Measurements from ENCODE around the gene GMDS. TPM values are rescaled to one million over a fixed set of nuclear protein-coding genes. Genes with fewer than 3 reads are reported as not detected.

Gene GMDS
- total RNA-seq, 2 experiments from 2014 or later = 29.2 to 34.3 TPM

GRCh38 chr6:1615151-1615852 lies 630.1 kb downstream of the GMDS start:
- peaks cover 15% of the 10 kb centered on the region for H3K4me1 Mint-ChIP-seq
- H3K4me3 Mint-ChIP-seq = no peak overlapping the region
- H3K27me3 Mint-ChIP-seq = peaks cover 70% of the 10 kb centered on the region
- ATAC-seq (ENCODE audit: low read depth) = no peak
- POLR2A ChIA-PET = no interaction called here
- H3K9me3 Mint-ChIP-seq = no peaks in the 10 kb centered on the region
- no peak overlapping the region for H3K27ac Mint-ChIP-seq
- no peak for DNase-seq
- no peaks in the 10 kb centered on the region for H3K36me3 Mint-ChIP-seq

DNA sequence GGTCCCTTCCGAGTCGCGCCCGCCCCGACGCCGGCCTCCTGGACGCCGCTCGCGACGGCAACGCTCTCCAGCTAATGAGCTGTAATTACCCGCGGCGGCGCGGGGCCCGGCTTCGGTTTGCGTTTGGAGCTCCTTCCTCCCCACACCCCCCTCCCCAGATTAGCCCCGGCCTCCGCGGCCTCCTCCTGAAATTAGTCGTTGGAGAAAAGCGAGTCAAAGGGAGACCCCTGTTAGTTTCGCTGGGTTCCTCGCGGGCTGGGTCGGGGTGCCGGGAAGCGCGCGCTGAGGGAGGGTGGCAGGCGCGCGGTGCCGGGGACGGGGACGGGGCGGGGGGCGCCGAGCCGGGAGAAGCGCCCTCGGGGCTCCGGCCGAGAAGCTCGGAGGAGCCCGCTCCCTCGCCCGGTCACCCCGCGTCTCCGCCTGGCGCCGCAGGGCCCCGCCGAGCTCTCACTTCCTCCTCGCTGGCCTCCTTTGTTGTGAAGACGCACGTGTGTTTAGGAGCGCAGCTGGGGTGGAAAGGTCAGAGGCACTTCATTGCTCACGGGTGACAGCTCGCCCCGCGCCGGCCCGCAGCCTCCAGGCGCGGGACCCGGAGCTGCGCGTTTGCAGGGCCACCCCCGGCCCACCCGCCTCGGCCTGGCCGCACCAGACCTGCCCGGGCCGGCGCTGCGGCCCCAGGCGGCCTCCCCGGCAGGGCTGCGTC lies 630.8 kb downstream of the GMDS start:
- Mint-ChIP-seq H3K27me3 (peaks cover 68% of the 10 kb centered on the region), H3K36me3 (no peaks in the 10 kb centered on the region), H3K27ac (no peak overlapping the region), H3K4me1 (peaks cover 15% of the 10 kb centered on the region), H3K4me3 (no peak overlapping the region), H3K9me3 (no peaks in the 10 kb centered on the region)
- DNase-seq = no peak
- ATAC-seq (ENCODE audit: low read depth) = no peak
- POLR2A ChIA-PET = no interaction called here

- Mint-ChIP-seq H3K9me3 (no peaks in the 10 kb centered on the region), H3K4me3 (no peak overlapping the region), H3K27me3 (peaks cover 65% of the 10 kb centered on the region), H3K27ac (no peak overlapping the region), H3K4me1 (peaks cover 15% of the 10 kb centered on the region), H3K36me3 (no peaks in the 10 kb centered on the region)
- POLR2A ChIA-PET = no interaction called here
- DNase-seq (no peak), ATAC-seq (ENCODE audit: low read depth) (no peak)
Observed at GRCh38 chr6:1613688-1614447, 631.5 kb downstream of the GMDS start.

GRCh38 chr6:1613346-1613687 lies 632.1 kb downstream of the GMDS start:
- H3K36me3 Mint-ChIP-seq = no peaks in the 10 kb centered on the region
- H3K27ac Mint-ChIP-seq = no peak overlapping the region
- H3K27me3 Mint-ChIP-seq = peaks cover 65% of the 10 kb centered on the region
- H3K4me1 Mint-ChIP-seq = peaks cover 17% of the 10 kb centered on the region
- no peak overlapping the region for H3K4me3 Mint-ChIP-seq
- H3K9me3 Mint-ChIP-seq = no peaks in the 10 kb centered on the region
- ATAC-seq (ENCODE audit: low read depth) (no peak), DNase-seq (no peak)
- POLR2A ChIA-PET = no interaction called here

GRCh38 chr6:1612974-1613306 lies 632.5 kb downstream of the GMDS start:
- ATAC-seq (ENCODE audit: low read depth) = no peak
- H3K27me3 Mint-ChIP-seq = peaks cover 65% of the 10 kb centered on the region
- peaks cover 20% of the 10 kb centered on the region for H3K4me1 Mint-ChIP-seq
- no peaks in the 10 kb centered on the region for H3K9me3 Mint-ChIP-seq
- H3K4me3 Mint-ChIP-seq = no peak overlapping the region
- POLR2A ChIA-PET = no interaction called here
- no peaks in the 10 kb centered on the region for H3K36me3 Mint-ChIP-seq
- H3K27ac Mint-ChIP-seq = no peak overlapping the region
- no peak for DNase-seq

DNA sequence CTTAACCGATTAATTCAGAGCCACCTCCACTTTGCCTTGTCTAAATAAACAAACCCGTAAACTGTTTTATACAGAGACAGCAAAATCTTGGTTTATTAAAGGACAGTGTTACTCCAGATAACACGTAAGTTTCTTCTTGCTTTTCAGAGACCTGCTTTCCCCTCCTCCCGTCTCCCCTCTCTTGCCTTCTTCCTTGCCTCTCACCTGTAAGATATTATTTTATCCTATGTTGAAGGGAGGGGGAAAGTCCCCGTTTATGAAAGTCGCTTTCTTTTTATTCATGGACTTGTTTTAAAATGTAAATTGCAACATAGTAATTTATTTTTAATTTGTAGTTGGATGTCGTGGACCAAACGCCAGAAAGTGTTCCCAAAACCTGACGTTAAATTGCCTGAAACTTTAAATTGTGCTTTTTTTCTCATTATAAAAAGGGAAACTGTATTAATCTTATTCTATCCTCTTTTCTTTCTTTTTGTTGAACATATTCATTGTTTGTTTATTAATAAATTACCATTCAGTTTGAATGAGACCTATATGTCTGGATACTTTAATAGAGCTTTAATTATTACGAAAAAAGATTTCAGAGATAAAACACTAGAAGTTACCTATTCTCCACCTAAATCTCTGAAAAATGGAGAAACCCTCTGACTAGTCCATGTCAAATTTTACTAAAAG lies 633.0 kb downstream of the GMDS start:
- Mint-ChIP-seq H3K27ac (peak overlapping the region; percentile 47), H3K36me3 (no peaks in the 10 kb centered on the region), H3K9me3 (no peaks in the 10 kb centered on the region), H3K27me3 (peaks cover 65% of the 10 kb centered on the region), H3K4me1 (peaks cover 23% of the 10 kb centered on the region), H3K4me3 (peak overlapping the region; percentile 79)
- POLR2A ChIA-PET = no interaction called here
- ATAC-seq (ENCODE audit: low read depth) = no peak
- no peak for DNase-seq

GRCh38 chr6:1611572-1612298 lies 633.7 kb downstream of the GMDS start:
- ATAC-seq (ENCODE audit: low read depth) (no peak), DNase-seq (peak; percentile 49)
- H3K9me3 Mint-ChIP-seq = no peaks in the 10 kb centered on the region
- peaks cover 65% of the 10 kb centered on the region for H3K27me3 Mint-ChIP-seq
- no peaks in the 10 kb centered on the region for H3K36me3 Mint-ChIP-seq
- peak overlapping the region; percentile 47 for H3K27ac Mint-ChIP-seq
- peaks cover 30% of the 10 kb centered on the region for H3K4me1 Mint-ChIP-seq
- peak overlapping the region; percentile 79 for H3K4me3 Mint-ChIP-seq
- POLR2A ChIA-PET = no interaction called here

DNA sequence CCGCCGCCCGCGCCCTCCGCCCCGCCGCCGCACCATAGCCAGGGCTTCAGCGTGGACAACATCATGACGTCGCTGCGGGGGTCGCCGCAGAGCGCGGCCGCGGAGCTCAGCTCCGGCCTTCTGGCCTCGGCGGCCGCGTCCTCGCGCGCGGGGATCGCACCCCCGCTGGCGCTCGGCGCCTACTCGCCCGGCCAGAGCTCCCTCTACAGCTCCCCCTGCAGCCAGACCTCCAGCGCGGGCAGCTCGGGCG lies 634.2 kb downstream of the GMDS start:
- Mint-ChIP-seq H3K9me3 (no peaks in the 10 kb centered on the region), H3K27ac (no peak overlapping the region), H3K4me3 (no peak overlapping the region), H3K27me3 (peaks cover 65% of the 10 kb centered on the region), H3K4me1 (peaks cover 33% of the 10 kb centered on the region), H3K36me3 (no peaks in the 10 kb centered on the region)
- DNase-seq (no peak), ATAC-seq (ENCODE audit: low read depth) (no peak)
- POLR2A ChIA-PET = no interaction called here

- H3K27ac Mint-ChIP-seq = peak overlapping the region; percentile 45
- no peaks in the 10 kb centered on the region for H3K36me3 Mint-ChIP-seq
- no peaks in the 10 kb centered on the region for H3K9me3 Mint-ChIP-seq
- H3K4me3 Mint-ChIP-seq = peak overlapping the region; percentile 68
- POLR2A ChIA-PET = no interaction called here
- DNase-seq = peak; percentile 58
- peaks cover 65% of the 10 kb centered on the region for H3K27me3 Mint-ChIP-seq
- H3K4me1 Mint-ChIP-seq = peaks cover 34% of the 10 kb centered on the region
- no peak for ATAC-seq (ENCODE audit: low read depth)
Observed at GRCh38 chr6:1610497-1611321, 634.7 kb downstream of the GMDS start.

DNA sequence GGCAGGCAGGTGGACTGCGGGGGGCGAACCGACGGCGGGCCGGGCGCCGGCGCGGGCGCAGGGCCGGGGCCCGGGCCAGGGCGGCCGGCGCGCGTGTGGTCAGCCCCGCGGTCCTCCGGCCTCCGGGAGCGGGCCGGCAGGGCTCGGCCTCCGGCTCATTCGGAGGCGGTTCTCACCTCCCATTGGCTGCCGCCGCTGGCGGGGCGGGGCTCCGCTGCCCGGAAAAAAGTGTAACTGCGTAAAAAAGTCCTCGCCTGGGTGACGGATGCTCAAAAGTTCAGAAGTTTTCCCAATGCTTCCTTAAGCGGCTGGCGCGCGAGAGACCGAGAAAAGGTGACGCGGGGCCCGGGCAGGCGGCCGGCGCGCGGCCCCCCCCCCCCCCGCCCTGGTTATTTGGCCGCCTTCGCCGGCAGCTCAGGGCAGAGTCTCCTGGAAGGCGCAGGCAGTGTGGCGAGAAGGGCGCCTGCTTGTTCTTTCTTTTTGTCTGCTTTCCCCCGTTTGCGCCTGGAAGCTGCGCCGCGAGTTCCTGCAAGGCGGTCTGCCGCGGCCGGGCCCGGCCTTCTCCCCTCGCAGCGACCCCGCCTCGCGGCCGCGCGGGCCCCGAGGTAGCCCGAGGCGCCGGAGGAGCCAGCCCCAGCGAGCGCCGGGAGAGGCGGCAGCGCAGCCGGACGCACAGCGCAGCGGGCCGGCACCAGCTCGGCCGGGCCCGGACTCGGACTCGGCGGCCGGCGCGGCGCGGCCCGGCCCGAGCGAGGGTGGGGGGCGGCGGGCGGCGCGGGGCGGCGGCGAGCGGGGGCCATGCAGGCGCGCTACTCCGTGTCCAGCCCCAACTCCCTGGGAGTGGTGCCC lies 635.5 kb downstream of the GMDS start, which contains the start of gene FOXC1:
Gene FOXC1, plus strand, starts transcription at position 268 of the 849 bp plus-strand sequence. Its CDS starts 531 bp downstream, at position 799.
- peak within 1 kb of the TSS; percentile 79 for H3K27ac Mint-ChIP-seq
- DNase-seq (peak; percentile 64), ATAC-seq (ENCODE audit: low read depth) (peak; percentile 41)
- no peaks in the 10 kb centered on the region for H3K36me3 Mint-ChIP-seq
- H3K4me1 Mint-ChIP-seq = peaks cover 38% of the 10 kb centered on the region
- H3K27me3 Mint-ChIP-seq = peaks cover 65% of the 10 kb centered on the region
- H3K9me3 Mint-ChIP-seq = no peaks in the 10 kb centered on the region
- H3K4me3 Mint-ChIP-seq = peak within 1 kb of the TSS; percentile 68
- POLR2A ChIA-PET = no interaction called here

DNA sequence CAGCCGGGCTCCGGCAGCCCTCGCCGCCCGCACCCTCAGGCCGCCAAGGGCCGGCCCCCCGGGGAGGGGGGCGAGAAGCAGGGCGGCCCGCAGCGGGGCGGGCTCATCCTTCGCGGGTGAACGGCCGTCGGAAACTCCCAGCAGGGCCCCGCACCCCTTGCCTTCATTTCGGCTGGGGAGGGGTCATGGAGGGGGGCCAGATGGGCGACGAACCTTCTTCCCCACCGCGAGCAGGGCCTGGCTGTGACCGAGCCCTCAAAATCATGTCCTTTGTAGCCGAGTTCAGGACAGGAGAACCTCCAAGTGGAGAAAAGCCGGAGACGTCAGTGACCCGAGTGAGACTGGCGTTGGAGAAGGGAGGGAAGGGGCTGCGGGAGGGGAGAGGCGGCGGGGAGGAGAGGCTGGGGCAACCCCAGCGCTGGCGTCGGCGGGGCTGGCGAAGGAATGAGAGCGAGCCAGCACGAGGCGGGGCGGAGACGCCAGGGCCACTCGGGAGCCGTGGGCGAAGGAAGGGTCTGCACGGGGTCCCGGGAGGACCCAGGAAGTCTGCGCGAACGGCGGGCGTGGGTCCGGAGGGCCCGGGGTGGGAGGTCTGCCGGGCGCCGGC lies 636.3 kb downstream of the GMDS start:
- Mint-ChIP-seq H3K4me3 (peak overlapping the region; percentile 68), H3K27me3 (peaks cover 65% of the 10 kb centered on the region), H3K36me3 (no peaks in the 10 kb centered on the region), H3K4me1 (peaks cover 38% of the 10 kb centered on the region), H3K27ac (peak overlapping the region; percentile 42), H3K9me3 (no peaks in the 10 kb centered on the region)
- DNase-seq = no peak
- POLR2A ChIA-PET = no interaction called here
- ATAC-seq (ENCODE audit: low read depth) = peak; percentile 10

Data from activated naive CD8-positive, alpha-beta T cell treated with anti-CD3 and anti-CD28 coated beads, Interleukin-2, amount 10 ng/mL, durations not matched to agents 7 days and 5 days (primary cell).